Right lobe of liver (tissue), 6 donors: ENCODE data around the gene MICOS13. TPM values are rescaled to one million over a fixed set of nuclear protein-coding genes. Genes with fewer than 3 reads are reported as not detected.

Experiments used
- ATAC-seq, 4 donors: fragments of 200-7000 bp; cut with Tn5 transposase; one replicate each; pipeline ENCODE4 v1.9.1; 2020; ENCODE audit warnings: mild to moderate bottlenecking in 4 of 4, moderate library complexity in 4 of 4
- DNase-seq, 3 donors: peaks; one replicate each; pipeline ENCODE4 v3.0.0-alpha.2; 2020
- H3K27ac ChIP-seq, 3 donors: fragments of 200-600 bp; one replicate each; pipeline ENCODE4 v1.8.0; 2022
- H3K27me3 ChIP-seq, 2 donors: fragments of 200-600 bp; one replicate each; pipeline ENCODE4 v1.8.0; 2022
- H3K36me3 ChIP-seq, 4 donors: fragments of 200-600 bp; sonication (generic) in 1 of 4; one replicate each; pipeline versions ENCODE4 v1.5.1 to v1.8.0; 2017 to 2022; ENCODE audit warnings: control low read depth in 1 of 4
- H3K4me1 ChIP-seq, 4 donors: fragments of 200-600 bp; sonication (generic) in 1 of 4; one replicate each; pipeline versions ENCODE4 v1.5.1 to v1.8.0; 2017 to 2022; ENCODE audit warnings: control low read depth in 1 of 4
- H3K4me3 ChIP-seq, 3 donors: fragments of 200-600 bp; one replicate each; pipeline ENCODE4 v1.8.0; 2022
- H3K9me3 ChIP-seq, 4 donors: fragments of 200-600 bp; sonication (generic) in 1 of 4; one replicate each; pipeline versions ENCODE4 v1.5.1 to v1.8.0; 2017 to 2022; ENCODE audit warnings: control low read depth in 1 of 4
- POLR2A ChIP-seq: fragments of 450-650 bp; IDR thresholded peaks from one replicate; pipeline ENCODE4 v1.6.1; 2017; ENCODE audit warnings: antibody characterized with exemption, mild to moderate bottlenecking
- WGBS: methylation state at CpG from one replicate; pipeline ENCODE4 v1.1.6; 2018; ENCODE audit warnings: low coverage, low lambda C conversion rate; ENCODE audit not compliant: insufficient coverage; ENCODE audit errors: missing lambda C conversion rate; 5-methylcytosine and 5-hydroxymethylcytosine counted together
- intact Hi-C, 2 donors: fragments of 100-400 bp; cut with DNase I; formaldehyde crosslinking; loops; one replicate each; pipeline versions ENCODE4 v1.11.2 to v1.14.1; 2022
- total RNA-seq, 6 experiments: library from RNA; depleted of rRNA in 2 of 6; stranded (reverse); fragments of >200 nt in 2 of 6; fragmentation: NEBNext Ultra II Directional in 3 of 6; extraction: Animal tissue kit (Norgen Biotek cat#: 25700) in 3 of 6; gene quantifications; one replicate each; pipeline versions ENCODE4 v1.1.0 to v1.2.4, GENCODE V29; 2016 to 2023
- TF ChIP-seq, protein P1 (sequence below), 4 donors: fragments of 200-600 bp in 3 of 4; fragments of 450-650 bp in 1 of 4; IDR thresholded peaks; one replicate each; pipeline versions ENCODE4 v1.5.1 to v1.8.0; 2016 to 2022; ENCODE audit warnings: antibody characterized with exemption in 4 of 4, mild to moderate bottlenecking in 2 of 4
- donor health status: DM: no; HTN: yes; CAD: no.
- donor health status: DM: no; HTN: no; CAD: no.
- donor health status: DM: no; HTN: no; CAD: no.
- donor health status: DM: no; HTN: yes; CAD: no.
- donor health status: DM: no; HTN: yes; CAD: no.

MICOS13 gene
- total RNA-seq, 6 experiments from 2014 or later = 24.2 to 54.3 (median 33.7) TPM

GRCh38 chr19:5652261-5652660 lies 28.1 kb downstream of the MICOS13 start:
- 92% methylated on average over 4 of the region's 10 CpGs for WGBS
- H3K27ac ChIP-seq = no peak overlapping the region
- ATAC-seq = no peak
- no peaks in the 10 kb centered on the region for H3K27me3 ChIP-seq
- no peaks in the 10 kb centered on the region for H3K9me3 ChIP-seq
- peaks cover 0 to 13% (median 6%) of the 10 kb centered on the region in 4 donors for H3K4me1 ChIP-seq
- H3K36me3 ChIP-seq = peaks cover 11 to 85% (median 50%) of the 10 kb centered on the region in 4 donors
- TF ChIP-seq, protein P1, sequence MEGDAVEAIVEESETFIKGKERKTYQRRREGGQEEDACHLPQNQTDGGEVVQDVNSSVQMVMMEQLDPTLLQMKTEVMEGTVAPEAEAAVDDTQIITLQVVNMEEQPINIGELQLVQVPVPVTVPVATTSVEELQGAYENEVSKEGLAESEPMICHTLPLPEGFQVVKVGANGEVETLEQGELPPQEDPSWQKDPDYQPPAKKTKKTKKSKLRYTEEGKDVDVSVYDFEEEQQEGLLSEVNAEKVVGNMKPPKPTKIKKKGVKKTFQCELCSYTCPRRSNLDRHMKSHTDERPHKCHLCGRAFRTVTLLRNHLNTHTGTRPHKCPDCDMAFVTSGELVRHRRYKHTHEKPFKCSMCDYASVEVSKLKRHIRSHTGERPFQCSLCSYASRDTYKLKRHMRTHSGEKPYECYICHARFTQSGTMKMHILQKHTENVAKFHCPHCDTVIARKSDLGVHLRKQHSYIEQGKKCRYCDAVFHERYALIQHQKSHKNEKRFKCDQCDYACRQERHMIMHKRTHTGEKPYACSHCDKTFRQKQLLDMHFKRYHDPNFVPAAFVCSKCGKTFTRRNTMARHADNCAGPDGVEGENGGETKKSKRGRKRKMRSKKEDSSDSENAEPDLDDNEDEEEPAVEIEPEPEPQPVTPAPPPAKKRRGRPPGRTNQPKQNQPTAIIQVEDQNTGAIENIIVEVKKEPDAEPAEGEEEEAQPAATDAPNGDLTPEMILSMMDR (IDR thresholded peaks at IDR 0.05) = no peak
- TF ChIP-seq POLR2A = no peak
- no peak for DNase-seq
- no peak overlapping the region for H3K4me3 ChIP-seq
- intact Hi-C loops = no loop called here

GRCh38 chr19:5651361-5651760 lies 29.0 kb downstream of the MICOS13 start:
- no CpG with 5 or more reads among the region's 5 CpGs for WGBS
- TF ChIP-seq POLR2A = no peak
- TF ChIP-seq, protein P1 (IDR thresholded peaks at IDR 0.05) = no peak
- Histone ChIP-seq H3K9me3 (no peaks in the 10 kb centered on the region), H3K4me1 (peaks cover 0 to 18% (median 6%) of the 10 kb centered on the region in 4 donors), H3K27ac (no peak overlapping the region), H3K36me3 (peaks cover 11 to 83% (median 47%) of the 10 kb centered on the region in 4 donors), H3K27me3 (no peaks in the 10 kb centered on the region), H3K4me3 (no peak overlapping the region)
- DNase-seq (no peak), ATAC-seq (no peak)
- intact Hi-C loops = no loop called here

DNA sequence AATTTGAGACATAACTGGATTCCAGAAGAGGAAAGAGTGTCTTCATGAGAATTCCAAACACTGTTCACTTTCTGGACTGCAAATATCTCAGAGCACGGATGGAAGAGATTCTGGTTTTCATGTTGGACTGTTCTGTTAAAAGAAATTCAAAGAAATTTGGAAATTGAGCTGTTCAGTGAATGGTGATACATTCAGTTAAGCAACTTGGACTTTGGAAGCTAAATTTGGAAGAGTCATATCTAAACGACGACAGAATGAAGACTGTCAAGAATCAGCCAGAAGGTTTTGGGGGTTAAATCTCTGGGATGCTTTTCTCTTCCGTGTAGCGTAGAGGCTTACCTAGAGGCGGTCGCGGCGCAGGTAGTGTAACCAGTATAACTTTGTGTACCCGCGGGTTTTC lies 31.9 kb downstream of the MICOS13 start:
- H3K9me3 ChIP-seq = no peaks in the 10 kb centered on the region
- intact Hi-C loops = no loop called here
- peak overlapping the region in 1 of 3 donors; percentile 52 for H3K27ac ChIP-seq
- H3K27me3 ChIP-seq = no peaks in the 10 kb centered on the region
- DNase-seq = no peak
- no peak overlapping the region for H3K4me3 ChIP-seq
- TF ChIP-seq POLR2A = no peak
- TF ChIP-seq, protein P1 (IDR thresholded peaks at IDR 0.05) = no peak
- peaks cover 11 to 83% (median 35%) of the 10 kb centered on the region in 4 donors for H3K36me3 ChIP-seq
- WGBS = 39% methylated on average over 4 of the region's 11 CpGs
- peak; percentile 46 to 80 (median 70) for ATAC-seq
- H3K4me1 ChIP-seq = peaks cover 0 to 19% (median 6%) of the 10 kb centered on the region in 4 donors

DNA sequence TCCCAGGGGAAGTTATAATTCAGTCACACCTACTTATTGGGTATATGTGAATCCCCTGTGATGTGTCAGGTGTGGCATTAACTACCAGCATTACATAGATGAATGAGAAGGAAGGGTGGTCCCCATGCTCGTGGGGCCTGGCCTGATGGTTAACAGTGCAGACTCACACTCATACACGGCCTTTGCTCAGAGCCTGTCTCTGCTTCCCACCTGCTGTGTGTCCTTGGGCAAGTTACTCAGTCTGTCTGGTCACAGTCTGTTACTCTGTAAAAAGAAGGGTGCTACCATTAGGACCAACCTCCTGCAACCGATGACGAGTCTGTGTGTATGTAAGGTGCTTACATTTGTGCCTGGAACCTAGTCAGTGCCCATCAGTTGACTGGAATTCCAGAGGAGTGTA lies 33.6 kb downstream of the MICOS13 start:
- WGBS = 100% methylated on average over 2 of the region's 4 CpGs
- ATAC-seq (no peak), DNase-seq (no peak)
- no peak for TF ChIP-seq POLR2A
- TF ChIP-seq, protein P1 (IDR thresholded peaks at IDR 0.05) = no peak
- H3K4me1 ChIP-seq = peaks cover 0 to 35% (median 12%) of the 10 kb centered on the region in 4 donors
- H3K36me3 ChIP-seq = peaks cover 11 to 73% (median 28%) of the 10 kb centered on the region in 4 donors
- intact Hi-C loops = no loop called here
- no peak overlapping the region for H3K4me3 ChIP-seq
- no peak overlapping the region for H3K27ac ChIP-seq
- H3K27me3 ChIP-seq = no peaks in the 10 kb centered on the region
- H3K9me3 ChIP-seq = no peaks in the 10 kb centered on the region

DNA sequence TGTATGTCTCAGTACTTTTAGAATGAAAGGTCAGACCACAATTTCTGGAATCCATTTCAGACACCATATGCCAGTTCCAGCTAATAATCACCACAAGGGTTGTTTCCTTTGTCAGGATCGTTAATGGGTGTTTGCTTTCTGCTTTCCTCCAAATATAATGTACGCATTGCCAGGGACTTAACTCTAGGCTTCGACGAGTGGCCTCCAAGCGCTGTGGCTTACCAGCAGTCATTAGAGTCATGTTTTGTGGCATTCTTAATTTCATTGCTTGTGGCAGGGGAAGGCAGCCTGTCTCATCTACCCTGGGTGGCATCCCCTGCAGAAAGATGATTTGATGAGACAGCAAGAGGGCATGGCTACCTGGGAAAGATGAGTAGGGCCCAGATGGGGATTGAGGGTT lies 34.9 kb downstream of the MICOS13 start:
- Histone ChIP-seq H3K4me1 (peaks cover 0 to 46% (median 16%) of the 10 kb centered on the region in 4 donors), H3K9me3 (no peaks in the 10 kb centered on the region), H3K4me3 (no peak overlapping the region), H3K27me3 (no peaks in the 10 kb centered on the region), H3K36me3 (peaks cover 8 to 60% (median 21%) of the 10 kb centered on the region in 4 donors), H3K27ac (no peak overlapping the region)
- DNase-seq (no peak), ATAC-seq (no peak)
- no peak for TF ChIP-seq POLR2A
- TF ChIP-seq, protein P1 (IDR thresholded peaks at IDR 0.05) = no peak
- 88% methylated on average over 5 of the region's 5 CpGs for WGBS
- intact Hi-C loops = no loop called here
